Measurements from ENCODE around the gene CTBP2.

The CTBP2 gene

GRCh38 chr10:125144693-125145623 lies 15.4 kb downstream of the CTBP2 start:
- peak; percentile 56 for DNase-seq (ENCODE audit: low read depth)

DNA sequence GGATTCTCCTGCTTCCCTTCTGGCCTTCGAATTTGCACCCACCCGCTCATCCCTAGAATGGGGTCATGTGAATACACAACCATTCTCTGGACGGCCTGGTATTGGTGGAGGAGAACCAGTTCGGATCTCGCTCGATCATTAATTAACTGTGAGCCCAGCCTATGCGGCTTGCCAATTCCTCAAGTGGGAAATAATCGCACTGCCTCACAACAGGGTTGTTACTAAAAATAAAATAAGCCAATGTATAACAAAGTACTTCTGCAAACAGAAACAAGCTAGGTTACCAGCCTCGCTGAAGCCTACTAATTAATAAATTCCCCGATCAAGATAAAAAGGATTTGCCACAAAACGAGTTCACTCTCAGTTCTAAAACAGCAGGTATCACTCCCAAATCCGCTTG lies 16.2 kb downstream of the CTBP2 start:
- DNase-seq (ENCODE audit: low read depth): no peak

DNA sequence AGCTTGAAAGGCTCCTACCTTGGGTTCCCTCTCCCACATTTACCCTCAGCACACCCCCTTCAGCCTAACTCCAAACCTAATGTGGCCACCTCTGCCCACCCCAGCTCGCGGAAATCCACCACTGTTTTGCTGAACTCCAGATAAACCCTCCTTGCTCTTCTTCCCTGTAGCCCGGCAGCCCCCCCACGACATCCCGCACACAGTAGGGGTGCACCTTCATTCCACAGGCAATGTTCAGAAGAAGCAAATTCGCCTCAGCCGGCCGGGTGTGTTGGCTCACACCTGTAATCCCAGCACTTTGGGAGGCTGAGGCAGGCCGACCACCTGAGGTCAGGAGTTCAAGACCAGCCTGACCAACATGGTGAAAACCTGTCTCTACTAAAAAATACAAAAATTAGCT lies 17.4 kb downstream of the CTBP2 start:
- no peak for DNase-seq (ENCODE audit: low read depth)

DNA sequence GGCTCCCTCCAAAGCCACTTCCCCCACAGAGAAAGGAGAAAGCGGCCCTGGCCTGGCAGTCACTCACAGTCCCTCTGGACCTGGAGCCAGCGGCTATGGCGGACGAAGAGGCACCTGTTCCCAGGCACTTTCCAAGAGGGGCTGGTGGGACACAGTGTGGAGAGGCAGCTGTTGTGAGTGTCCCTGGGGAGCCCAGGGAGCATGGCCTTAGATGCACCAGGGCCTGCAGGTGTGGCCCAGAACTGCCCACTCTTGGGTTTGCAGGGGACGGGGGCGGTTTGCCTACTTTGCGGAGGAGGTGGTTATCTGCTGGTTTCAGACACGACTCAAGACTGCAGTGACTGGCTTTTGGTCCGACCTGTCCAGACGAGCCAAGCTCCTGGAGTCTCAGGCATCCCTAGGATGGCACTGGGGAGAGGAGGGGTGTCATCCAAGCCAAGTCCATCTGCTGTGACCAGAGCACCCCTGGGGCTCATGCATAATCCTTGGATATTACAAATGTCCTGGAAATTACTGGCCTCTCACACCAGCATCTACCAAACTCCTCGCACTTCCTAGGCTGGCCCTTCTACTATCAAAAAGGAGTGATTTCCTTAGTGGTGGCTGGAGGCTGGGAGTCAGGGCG lies 18.4 kb downstream of the CTBP2 start:
- no peak for DNase-seq (ENCODE audit: low read depth)

- no peak for DNase-seq (ENCODE audit: low read depth)
Measured at GRCh38 chr10:125141150-125141859, 19.1 kb downstream of the CTBP2 start.

DNA sequence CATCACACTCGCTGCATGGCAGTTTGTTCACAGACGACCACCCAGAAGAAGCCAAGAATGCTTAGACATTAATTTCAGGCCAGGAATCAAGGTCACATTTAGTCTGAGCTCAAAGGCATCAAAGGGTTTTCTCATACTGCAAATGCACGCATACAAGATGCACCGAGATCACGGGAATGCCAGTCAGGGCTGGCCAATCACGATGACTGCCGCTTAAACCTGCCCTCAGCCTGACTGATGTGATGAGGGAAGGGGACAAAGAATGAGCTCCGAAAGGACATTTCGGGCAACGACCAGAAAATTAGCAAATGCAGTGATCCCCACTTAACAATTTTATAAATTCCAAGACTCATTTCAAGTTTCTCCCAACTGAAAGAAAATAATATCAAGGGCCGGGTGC lies 20.2 kb downstream of the CTBP2 start:
- no peak for DNase-seq (ENCODE audit: low read depth)

- no peak for DNase-seq (ENCODE audit: low read depth)
Measured at GRCh38 chr10:125137601-125138438, 22.5 kb downstream of the CTBP2 start.

DNA sequence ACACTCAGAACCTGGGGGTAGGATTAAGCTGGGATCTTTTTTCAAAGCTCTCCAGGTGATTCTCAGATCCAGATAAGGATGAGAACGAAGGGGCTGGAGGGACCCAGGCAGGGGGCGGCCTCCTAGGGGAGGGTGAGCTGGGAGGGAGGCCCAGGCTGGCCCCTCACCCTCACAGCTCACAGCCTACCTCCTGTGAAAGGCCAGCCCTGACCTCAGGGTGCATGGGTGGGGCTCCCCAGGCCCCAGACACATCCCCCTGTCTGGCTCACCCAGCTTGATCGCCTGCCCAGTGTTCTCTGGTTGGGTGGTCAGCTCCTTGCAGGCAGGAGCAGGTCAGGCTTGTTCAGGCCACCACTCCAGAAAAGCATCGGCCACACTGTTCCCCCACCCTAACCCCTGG lies 24.3 kb downstream of the CTBP2 start:
- DNase-seq (ENCODE audit: low read depth): no peak

GRCh38 chr10:125135771-125136035 lies 24.7 kb downstream of the CTBP2 start:
- no peak for DNase-seq (ENCODE audit: low read depth)

- no peak for DNase-seq (ENCODE audit: low read depth)
Measured at GRCh38 chr10:125134916-125135770, 25.2 kb downstream of the CTBP2 start.

GRCh38 chr10:125134483-125134848 lies 25.9 kb downstream of the CTBP2 start:
- DNase-seq (ENCODE audit: low read depth): no peak

DNA sequence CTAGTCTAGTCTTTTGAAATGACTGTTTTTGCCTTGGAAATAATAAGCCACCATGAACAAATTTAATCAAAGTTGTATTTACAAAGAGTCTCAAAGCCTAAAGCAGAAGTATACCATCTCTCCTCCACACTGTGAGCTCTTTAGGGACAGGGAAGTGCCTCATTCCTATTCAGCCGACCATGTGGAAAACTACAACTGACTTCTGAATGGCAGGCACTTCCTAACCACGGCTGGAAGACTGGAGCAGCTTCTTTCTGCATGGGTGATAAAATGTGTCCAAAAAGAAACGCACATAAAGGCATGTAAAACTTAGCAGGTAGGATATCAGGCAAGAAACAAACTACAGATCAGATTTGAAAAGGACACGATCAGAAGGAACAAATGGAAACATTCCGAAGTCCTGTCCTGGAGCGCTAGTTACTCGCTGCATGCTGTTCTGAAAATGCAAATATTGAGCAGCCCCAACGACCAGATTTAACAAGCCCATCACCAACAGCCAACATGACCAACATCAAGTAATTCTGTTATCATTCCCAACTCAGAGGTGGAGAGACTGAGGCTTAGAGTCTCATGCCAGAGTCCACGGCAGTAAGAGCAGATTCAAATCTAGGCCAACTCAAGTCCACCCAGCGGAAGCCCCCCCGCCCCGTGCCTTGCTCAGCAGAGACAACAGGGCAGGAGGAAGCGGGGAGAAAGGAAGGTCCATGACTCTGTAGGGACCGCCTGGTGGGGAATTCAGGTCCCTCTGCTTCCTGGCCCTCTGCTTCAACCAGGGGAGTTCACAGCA lies 26.5 kb downstream of the CTBP2 start:
- DNase-seq (ENCODE audit: low read depth): no peak

- DNase-seq (ENCODE audit: low read depth): no peak
Measured at GRCh38 chr10:125132344-125132743, 28.0 kb downstream of the CTBP2 start.

DNA sequence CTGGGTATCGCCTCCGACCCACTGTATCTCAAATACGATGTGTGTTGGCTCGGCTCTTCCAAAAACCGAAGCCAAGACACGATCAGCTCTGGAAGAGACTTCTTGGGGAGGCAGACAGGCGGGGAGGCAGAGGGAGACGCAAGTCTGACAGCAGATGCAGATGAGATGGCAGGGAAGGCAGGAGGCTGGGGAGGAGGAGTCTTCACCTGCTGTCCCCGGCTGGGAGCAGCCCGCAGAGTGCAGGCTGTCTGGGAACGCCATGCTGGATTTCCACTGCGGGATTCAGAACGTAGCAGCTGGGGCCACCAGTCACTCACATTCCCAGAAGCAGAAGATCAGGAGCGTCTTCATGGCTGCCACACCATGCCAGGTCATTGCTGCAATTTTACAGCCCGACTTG lies 29.4 kb downstream of the CTBP2 start:
- DNase-seq (ENCODE audit: low read depth): no peak

GRCh38 chr10:125130260-125130659 lies 30.1 kb downstream of the CTBP2 start:
- no peak for DNase-seq (ENCODE audit: low read depth)

GRCh38 chr10:125129076-125129458 lies 31.3 kb downstream of the CTBP2 start:
- DNase-seq (ENCODE audit: low read depth): no peak

DNA sequence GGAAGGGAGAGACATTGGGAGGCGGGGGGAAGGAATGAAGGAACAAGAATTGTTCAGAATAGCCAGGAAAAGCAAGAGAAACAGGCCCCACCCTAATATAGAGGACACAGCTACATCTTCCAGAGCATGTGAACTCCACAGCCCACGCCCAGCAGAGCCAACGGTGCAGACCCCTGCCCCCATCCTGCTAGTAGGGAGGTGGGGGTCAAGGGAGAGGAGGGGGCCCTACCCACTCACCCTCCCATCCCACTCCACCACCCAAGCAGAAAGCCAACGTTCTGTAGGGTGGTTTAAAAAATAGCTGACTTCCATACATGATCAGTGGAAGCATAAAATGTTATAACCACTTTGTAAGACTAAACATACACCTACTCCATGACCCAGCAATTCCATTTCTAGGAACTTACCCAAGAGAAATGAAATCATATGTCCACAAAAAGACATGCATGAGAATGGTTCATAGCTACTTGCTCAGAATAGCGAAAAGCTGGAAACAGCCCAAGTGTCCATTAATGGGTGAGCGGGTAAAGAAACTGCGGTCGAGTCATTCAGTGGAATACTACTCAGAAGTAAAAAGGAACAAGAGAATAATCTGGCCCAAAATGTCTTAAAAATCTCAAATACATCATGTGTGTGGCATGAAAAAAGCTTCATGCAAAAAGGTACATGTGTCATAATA lies 31.8 kb downstream of the CTBP2 start:
- DNase-seq (ENCODE audit: low read depth): no peak

DNA sequence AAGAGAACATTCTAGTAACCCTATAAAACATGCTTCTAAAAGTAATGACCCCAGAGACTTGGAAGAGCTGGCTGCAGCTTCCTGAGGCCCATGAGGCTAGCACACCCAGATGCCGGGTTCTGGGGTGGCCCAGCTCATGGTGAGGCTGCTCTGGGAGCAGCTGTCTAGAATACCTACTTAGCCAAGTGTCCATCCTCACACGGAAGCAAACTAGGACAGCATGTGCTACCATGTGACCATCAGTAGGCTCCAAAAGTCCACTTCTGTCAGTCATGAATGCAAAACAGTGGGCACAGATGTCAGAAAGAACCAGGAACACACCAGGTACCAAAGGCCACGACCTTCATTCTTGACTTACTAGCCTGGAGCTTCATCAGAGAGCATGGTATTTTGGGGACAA lies 32.4 kb downstream of the CTBP2 start:
- no peak for DNase-seq (ENCODE audit: low read depth)

DNA sequence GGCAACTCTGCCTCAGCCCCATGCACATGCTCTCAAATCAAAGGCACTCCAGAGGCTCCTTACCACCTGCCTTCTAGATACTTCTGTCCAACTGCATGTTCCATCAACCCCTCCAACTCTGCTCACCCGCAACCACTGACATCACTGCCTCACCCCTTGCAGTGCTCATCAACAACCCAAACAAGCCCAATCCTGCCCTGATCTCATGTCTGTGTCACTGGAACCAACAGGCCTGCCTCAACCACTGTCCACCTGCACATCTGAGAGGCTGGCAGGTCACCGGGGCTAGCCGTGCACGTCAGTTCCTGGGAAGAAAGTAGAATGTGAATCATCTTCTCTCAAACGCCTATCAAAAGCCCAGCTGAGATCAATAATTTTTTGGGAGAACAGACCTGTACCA lies 33.3 kb downstream of the CTBP2 start:
- no peak for DNase-seq (ENCODE audit: low read depth)
